T-helper 1 cell treated with Interleukin-12 subunit alpha and Interleukin-12 subunit beta and Interleukin-4 antibody, amounts not matched to agents 30 μg/mL and 1 μg/mL, for 36 hours (primary cell): ENCODE data around the gene SYMPK.
"Not testable (repeated sequence)": the region's sequence is repeated elsewhere in the genome, so short reads cannot be mapped to it uniquely, and the experiment has no call there.

Source experiments
- H3K27ac Mint-ChIP-seq: one replicate; pipeline ENCODE4 v1.8.0; 2021; ENCODE audit warnings: mild to moderate bottlenecking, mixed read lengths
- H3K27me3 Mint-ChIP-seq: one replicate; pipeline ENCODE4 v1.8.0; 2021; ENCODE audit warnings: low read depth, mixed read lengths
- H3K36me3 Mint-ChIP-seq: one replicate; pipeline ENCODE4 v1.8.0; 2021; ENCODE audit warnings: low read depth, mixed read lengths
- H3K4me1 Mint-ChIP-seq: one replicate; pipeline ENCODE4 v1.8.0; 2021; ENCODE audit warnings: low read depth, mixed read lengths
- H3K4me3 Mint-ChIP-seq: one replicate; pipeline ENCODE4 v1.8.0; 2021; ENCODE audit warnings: mild to moderate bottlenecking, moderate library complexity, mixed read lengths
- H3K9me3 Mint-ChIP-seq: one replicate; pipeline ENCODE4 v1.8.0; 2021; ENCODE audit warnings: mixed read lengths

SYMPK gene

DNA sequence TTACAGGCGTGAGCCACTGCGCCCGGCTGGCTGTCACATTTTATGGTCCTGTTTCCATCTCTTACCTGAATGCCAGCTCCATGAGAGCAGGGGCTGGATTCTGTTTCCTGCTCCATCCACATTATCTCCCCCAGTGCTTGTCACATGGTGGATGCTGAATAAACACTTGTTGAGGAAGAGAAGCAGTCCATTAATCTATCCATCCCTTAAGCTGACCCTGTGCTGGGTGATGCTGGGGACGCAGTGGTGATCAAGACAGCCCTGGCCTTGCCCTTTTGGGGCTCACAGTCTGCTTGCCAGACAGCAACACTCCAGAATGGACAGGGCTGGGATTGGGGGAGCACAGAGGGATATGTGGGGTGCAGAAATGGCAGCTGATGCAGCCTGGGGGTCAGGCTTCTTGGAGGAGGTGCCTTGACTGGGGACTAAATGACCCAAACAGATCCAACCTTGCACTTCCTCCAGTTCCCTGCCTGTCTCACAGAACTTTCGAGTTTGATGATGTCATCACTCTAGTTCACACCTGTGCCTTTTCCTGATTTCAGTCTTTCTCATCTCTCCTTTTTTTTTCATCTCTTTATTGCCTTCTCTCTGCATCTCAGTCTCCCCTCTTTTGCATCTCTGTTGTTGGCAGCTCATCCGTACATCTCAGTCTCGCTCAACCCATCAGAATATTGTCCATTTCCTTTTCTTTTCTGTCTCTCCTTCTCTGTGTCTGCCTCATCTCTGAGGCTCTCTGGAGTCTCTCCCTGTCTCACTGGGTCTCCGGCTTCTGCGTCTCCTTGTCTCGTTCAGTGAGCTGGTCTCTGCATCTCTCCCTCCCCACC, 18.3 kb upstream of the SYMPK start:
- Mint-ChIP-seq H3K4me1 (peaks cover 29% of the 10 kb centered on the region), H3K27me3 (peaks cover 4% of the 10 kb centered on the region), H3K27ac (peak overlapping the region; percentile 52), H3K9me3 (no peaks in the 10 kb centered on the region), H3K36me3 (peaks cover 2% of the 10 kb centered on the region), H3K4me3 (peak overlapping the region; percentile 31)

DNA sequence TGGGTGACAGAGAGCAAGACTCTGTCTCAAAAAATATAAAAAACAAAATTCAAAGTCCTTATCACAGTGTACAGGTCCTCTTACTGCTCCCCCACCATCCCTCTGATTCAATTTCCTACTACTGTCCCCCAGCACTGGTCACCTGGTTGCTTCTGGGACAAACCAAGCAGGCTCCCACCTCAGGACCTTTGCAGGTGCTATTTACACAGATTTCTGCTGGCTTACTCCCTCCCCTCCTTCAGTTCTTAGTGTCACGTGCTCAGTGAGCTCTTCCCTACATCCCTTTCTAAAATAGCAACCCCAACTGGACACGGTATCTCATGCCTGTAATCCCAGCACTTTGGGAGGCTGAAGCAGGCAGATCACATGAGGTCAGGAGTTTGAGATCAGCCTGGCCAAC, 17.0 kb upstream of the SYMPK start:
- H3K9me3 Mint-ChIP-seq, result no peaks in the 10 kb centered on the region
- H3K27me3 Mint-ChIP-seq, result peaks cover 12% of the 10 kb centered on the region
- no peak overlapping the region for H3K27ac Mint-ChIP-seq
- H3K4me3 Mint-ChIP-seq, result no peak overlapping the region
- peaks cover 2% of the 10 kb centered on the region for H3K36me3 Mint-ChIP-seq
- H3K4me1 Mint-ChIP-seq, result peaks cover 29% of the 10 kb centered on the region

DNA sequence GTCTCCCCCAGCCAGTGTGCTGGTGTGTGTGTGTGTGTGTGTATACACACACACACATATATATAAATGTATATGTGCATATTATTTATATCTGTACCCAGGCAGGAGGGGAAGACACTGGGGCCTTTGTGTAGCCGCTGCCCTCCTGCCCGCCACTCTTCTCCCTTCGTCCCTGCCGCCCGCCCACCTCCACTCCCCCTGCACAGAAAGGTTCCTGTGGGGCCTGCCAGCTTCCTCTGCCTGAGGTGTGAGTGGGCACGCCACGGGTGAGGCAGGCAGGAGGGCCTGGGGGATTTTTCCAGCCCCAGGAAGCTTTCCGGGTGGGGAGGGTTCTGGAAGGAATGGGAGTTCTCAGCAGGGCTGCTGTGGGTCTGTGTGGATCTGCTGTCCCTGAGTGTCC, 16.1 kb upstream of the SYMPK start:
- H3K4me1 Mint-ChIP-seq, result peaks cover 29% of the 10 kb centered on the region
- H3K27ac Mint-ChIP-seq, result no peak overlapping the region
- H3K36me3 Mint-ChIP-seq, result peaks cover 2% of the 10 kb centered on the region
- H3K27me3 Mint-ChIP-seq, result peaks cover 17% of the 10 kb centered on the region
- no peak overlapping the region for H3K4me3 Mint-ChIP-seq
- H3K9me3 Mint-ChIP-seq, result no peaks in the 10 kb centered on the region

DNA sequence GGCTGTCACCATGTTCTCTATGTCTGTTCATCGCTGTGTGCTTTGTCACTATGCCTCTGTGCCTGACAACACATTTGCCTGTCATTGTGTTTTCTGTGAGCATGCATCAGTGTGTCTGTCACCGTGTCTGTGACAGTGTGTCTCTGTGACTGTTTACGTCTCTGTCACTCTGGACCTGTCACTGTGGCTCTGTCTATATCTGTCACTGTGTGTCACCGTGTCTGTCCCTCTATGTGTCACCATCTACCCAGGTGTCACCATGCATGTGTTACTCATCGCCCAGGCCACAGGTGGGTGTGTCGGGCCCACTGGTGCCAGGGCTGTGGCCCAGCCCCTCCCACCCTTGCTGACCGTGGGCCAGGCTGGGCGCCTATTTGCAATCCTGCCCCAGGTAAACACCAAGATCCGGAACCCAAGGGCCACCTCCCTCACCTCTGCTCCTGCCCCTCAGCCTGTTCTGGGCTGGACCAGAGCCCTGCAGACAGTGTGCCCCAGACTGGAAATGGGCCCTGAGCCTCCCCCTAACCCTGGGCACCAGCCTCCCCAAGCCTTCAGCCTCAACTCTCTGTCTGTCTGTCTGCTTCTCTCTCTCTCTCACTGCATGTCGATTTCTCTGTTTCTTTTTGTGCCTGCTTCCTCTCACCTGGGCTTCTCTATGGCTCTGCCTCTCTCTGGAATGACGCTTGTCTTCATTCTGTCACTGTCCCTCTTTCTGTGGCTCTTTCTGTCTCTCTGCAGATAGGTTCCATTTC, 15.3 kb upstream of the SYMPK start:
- Mint-ChIP-seq H3K4me1 (peaks cover 26% of the 10 kb centered on the region), H3K27me3 (peaks cover 17% of the 10 kb centered on the region)

DNA sequence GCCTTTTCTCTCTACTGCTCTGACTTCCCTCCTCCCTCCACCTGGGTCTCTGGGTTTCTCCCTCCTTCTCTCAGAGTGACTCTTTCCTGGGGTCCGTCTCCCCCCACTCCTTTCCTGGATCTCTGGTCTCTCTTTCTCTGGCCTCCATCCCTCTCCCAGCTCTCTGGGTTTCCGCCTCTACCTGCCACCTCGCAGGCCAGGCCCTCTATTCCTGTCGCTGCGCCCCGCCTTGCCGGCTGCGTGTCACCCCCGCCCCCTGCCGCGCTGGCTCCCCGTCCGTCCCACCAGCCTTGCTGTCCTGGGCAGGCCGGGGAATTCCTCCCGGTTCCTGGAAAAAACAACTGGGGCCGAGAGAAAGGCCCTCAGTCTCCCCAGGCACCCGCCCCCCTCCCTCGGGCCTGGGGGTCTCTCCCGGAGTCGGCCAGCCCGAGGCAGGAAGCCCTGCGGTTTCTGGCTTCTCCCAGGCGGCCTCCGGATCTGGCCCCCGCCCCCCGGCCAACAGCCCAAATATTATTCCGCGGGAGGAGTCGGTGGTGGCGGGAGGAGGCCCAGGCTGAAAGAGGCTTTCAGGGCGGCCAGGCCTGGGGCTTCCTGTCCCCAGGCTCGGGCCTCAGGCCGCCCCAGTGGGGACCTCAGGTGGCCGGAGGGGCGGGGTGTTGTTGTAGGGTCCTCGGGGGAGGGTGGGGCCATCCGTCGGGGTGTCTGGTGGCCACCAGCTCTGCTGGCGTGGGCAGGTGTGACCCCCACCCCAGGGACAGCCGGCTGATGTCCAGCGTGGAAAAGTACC, 13.7 kb upstream of the SYMPK start:
- H3K4me1 Mint-ChIP-seq, result peaks cover 20% of the 10 kb centered on the region
- H3K27ac Mint-ChIP-seq, result peak overlapping the region; percentile 5
- no peaks in the 10 kb centered on the region for H3K9me3 Mint-ChIP-seq
- H3K36me3 Mint-ChIP-seq, result no peaks in the 10 kb centered on the region
- peak overlapping the region; percentile 29 for H3K4me3 Mint-ChIP-seq
- peaks cover 17% of the 10 kb centered on the region for H3K27me3 Mint-ChIP-seq

More for the DNA sequence above, 15.3 kb upstream of the SYMPK start:
- no peaks in the 10 kb centered on the region for H3K9me3 Mint-ChIP-seq
- no peak overlapping the region for H3K4me3 Mint-ChIP-seq
- H3K27ac Mint-ChIP-seq, result peak overlapping the region; percentile 2
- peaks cover under 1% of the 10 kb centered on the region for H3K36me3 Mint-ChIP-seq

DNA sequence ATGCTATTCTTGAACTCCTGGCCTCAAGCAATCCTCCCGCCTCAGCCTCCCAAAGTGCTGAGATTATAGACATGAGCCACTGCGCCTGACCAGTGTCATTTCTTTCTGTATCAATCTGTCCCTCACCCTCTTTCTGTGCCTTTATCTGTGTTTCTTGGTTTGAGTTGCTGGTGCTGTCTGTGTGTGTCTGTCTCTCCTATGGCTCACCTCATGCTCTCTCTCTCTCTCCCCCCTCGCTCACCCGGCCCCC, 13.1 kb upstream of the SYMPK start:
- Mint-ChIP-seq H3K36me3 (no peaks in the 10 kb centered on the region), H3K9me3 (no peaks in the 10 kb centered on the region), H3K4me3 (peak overlapping the region; percentile 29), H3K27me3 (peaks cover 16% of the 10 kb centered on the region), H3K27ac (peak overlapping the region; percentile 5), H3K4me1 (peaks cover 15% of the 10 kb centered on the region)

DNA sequence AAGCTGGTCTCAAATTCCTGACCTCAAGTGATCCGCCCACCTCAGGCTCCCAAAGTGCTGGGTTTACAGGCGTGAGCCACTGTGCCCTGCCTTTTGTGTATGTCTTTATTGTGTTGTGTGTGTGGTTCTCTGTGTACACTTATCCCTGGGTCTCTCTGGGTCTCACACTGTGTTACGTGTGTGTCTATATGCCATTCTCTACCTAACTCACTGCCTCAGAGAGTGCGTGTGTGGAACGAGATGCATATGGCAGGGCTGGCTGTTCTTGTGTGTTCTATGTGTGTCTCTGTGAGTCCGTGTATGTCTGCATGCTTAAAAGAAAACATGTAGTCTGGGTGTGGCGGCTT, 11.6 kb upstream of the SYMPK start:
- Mint-ChIP-seq H3K9me3 (no peaks in the 10 kb centered on the region), H3K27me3 (peaks cover 14% of the 10 kb centered on the region), H3K4me3 (no peak overlapping the region), H3K36me3 (no peaks in the 10 kb centered on the region), H3K4me1 (peaks cover 14% of the 10 kb centered on the region), H3K27ac (no peak overlapping the region)

DNA sequence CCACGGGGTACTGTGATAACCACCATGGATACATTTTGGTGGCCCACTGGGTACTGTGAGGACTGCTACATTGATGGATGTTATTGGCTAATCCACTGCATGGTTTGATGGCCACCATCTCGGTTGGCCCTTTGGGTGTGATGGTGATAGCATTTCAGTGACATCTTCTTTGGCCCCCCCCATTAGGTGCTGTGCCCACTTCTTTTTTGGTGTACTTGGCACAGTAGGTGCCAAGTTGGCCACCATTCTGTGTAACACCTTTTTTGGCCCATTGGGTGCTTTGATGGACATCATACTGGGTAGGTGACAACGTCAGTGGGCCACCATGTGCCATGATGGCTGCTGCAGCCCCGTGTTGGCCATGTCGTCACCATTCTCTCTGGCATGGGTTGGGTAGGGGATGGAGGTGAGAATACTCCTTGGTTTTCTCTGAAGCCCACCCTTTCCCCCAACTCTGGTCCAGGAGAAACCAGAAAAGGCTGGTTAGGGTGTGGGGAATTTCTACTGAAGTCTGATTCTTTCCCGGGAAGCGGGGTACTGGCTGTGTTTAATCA, 10.3 kb upstream of the SYMPK start:
- no peak overlapping the region for H3K27ac Mint-ChIP-seq
- H3K27me3 Mint-ChIP-seq, result peaks cover 14% of the 10 kb centered on the region
- peaks cover 11% of the 10 kb centered on the region for H3K4me1 Mint-ChIP-seq
- no peak overlapping the region for H3K4me3 Mint-ChIP-seq
- H3K36me3 Mint-ChIP-seq, result no peaks in the 10 kb centered on the region
- no peaks in the 10 kb centered on the region for H3K9me3 Mint-ChIP-seq

DNA sequence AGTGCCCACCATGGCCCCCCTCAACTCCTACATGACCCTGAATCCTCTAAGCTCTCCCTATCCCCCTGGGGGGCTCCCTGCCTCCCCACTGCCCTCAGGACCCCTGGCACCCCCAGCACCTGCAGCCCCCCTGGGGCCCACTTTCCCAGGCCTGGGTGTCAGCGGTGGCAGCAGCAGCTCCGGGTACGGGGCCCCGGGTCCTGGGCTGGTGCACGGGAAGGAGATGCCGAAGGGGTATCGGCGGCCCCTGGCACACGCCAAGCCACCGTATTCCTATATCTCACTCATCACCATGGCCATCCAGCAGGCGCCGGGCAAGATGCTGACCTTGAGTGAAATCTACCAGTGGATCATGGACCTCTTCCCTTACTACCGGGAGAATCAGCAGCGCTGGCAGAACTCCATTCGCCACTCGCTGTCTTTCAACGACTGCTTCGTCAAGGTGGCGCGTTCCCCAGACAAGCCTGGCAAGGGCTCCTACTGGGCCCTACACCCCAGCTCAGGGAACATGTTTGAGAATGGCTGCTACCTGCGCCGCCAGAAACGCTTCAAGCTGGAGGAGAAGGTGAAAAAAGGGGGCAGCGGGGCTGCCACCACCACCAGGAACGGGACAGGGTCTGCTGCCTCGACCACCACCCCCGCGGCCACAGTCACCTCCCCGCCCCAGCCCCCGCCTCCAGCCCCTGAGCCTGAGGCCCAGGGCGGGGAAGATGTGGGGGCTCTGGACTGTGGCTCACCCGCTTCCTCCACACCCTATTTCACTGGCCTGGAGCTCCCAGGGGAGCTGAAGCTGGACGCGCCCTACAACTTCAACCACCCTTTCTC, 9.4 kb upstream of the SYMPK start:
- no peaks in the 10 kb centered on the region for H3K36me3 Mint-ChIP-seq
- no peak overlapping the region for H3K4me3 Mint-ChIP-seq
- no peaks in the 10 kb centered on the region for H3K9me3 Mint-ChIP-seq
- no peak overlapping the region for H3K27ac Mint-ChIP-seq
- H3K4me1 Mint-ChIP-seq, result peaks cover 7% of the 10 kb centered on the region
- H3K27me3 Mint-ChIP-seq, result peaks cover 20% of the 10 kb centered on the region

DNA sequence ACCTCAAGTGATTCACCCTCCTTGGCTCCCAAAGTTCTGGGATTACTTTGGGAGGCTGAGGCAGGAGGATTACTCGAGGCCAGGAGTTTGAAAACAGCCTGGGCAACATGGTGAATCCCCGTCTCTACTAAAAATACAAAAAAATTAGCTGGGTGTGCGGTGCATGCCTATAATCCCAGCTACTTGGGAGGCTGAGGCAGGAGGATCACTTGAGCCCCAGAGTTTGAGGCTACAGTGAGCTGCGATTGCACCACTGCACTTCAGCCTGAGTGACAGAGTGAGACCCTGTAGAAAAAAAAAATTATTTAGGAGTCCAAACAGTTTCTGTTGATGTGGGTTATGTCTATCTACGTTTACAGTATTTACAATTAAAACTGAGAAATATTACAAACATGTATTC, 7.9 kb upstream of the SYMPK start:
- Mint-ChIP-seq H3K27me3 (peaks cover 29% of the 10 kb centered on the region), H3K9me3 (no peaks in the 10 kb centered on the region), H3K36me3 (no peaks in the 10 kb centered on the region)

DNA sequence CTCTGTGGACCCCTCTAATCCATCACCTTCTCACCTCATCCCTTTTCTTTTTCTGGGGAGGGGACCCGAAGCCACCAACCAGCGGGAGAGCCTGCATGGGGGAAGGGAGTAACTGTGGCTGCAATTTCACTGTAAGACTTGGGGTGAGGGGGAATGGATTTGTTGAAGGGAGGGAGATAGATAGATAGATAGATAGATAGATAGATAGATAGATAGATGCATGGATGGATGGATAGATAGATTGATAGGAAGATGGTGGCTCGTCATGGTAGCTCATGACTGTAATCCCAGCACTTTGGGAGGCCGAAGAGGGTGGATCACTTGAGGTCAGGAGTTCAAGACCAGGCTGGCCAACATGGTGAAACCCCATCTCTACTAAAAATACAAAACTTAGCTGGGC, 4.3 kb upstream of the SYMPK start:
- not testable (repeated sequence) for H3K4me3 Mint-ChIP-seq, H3K9me3 Mint-ChIP-seq, H3K36me3 Mint-ChIP-seq
- peak overlapping the region; percentile 8 for H3K27ac Mint-ChIP-seq
- peaks cover 50% of the 10 kb centered on the region for H3K27me3 Mint-ChIP-seq
- H3K4me1 Mint-ChIP-seq, result peaks cover 11% of the 10 kb centered on the region

More for the DNA sequence above, 7.9 kb upstream of the SYMPK start:
- no peaks in the 10 kb centered on the region for H3K4me1 Mint-ChIP-seq
- H3K27ac Mint-ChIP-seq, result no peak overlapping the region
- H3K4me3 Mint-ChIP-seq, result no peak overlapping the region

DNA sequence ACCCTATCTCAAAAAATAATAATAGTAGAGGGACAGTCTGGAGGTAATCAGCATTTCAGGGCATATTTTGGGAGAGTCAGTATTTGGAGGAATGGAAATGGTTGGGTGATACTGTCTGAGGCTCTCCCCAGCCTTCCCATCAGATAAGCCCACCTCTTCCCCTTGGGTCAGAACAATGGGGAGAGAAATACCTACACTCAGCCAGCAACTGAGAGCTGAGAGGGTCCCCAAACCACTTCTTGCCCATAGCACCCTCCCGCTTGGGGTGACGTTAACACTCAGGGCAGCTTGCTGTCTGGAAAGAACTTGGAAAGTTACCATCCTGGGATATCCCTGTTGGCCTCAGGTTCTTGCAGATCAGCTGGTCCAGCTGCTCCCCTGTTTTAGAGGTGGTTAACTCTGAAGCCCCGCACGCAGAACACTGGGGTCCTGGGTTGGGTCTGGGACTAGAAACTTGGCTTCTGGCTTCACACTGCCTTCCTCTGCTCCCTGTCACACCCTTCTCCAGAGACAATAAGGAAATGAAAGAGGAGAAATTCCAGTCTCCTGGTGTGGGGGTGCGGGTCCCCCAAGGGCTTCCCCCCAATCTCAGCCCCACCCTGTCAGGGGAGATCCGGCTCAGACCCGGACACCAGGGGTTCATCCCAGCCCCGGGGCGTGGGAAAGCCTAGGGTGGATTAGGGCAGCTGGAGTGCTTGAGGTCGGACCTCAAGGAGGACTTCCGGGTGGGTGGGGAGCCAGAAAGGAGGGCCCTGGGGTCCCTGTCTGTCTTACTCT, 3.6 kb upstream of the SYMPK start:
- no peak overlapping the region for H3K4me3 Mint-ChIP-seq
- no peaks in the 10 kb centered on the region for H3K9me3 Mint-ChIP-seq
- H3K27me3 Mint-ChIP-seq, result peaks cover 50% of the 10 kb centered on the region
- H3K27ac Mint-ChIP-seq, result no peak overlapping the region
- H3K4me1 Mint-ChIP-seq, result peaks cover 16% of the 10 kb centered on the region
- H3K36me3 Mint-ChIP-seq, result peaks cover 6% of the 10 kb centered on the region

DNA sequence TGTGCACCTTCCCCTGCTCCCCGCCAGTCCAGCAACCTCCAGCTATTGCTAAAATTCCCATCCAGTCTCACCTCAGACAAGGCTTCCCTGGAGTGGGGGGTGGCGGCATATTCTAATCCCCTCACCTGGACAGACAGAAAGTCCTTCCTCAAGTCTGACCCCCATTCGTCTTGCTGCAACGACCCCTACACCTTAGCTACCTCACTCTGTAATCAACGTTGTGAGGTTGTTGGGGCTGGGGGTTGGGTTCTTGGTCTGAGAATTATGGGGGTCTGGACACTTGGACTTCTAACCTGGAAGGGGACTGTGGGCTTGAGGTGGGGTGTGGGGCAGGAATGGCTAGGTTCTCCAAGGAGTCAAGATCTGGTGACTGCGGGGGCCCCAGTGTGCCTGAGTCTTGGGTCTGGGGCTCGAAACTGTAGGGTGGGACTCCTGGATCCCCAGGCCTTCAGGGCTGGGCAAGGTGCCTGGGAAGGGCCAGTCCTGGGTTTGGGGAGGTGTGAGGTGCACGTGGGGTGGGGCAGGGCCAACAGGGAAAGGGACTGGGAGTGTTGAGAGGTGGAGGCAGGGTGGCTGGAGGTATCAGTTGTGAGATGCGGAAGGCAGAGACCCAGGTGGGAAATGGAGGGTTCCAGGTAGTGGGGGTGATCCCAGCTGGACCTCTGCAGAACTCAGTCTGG, 2.5 kb upstream of the SYMPK start:
- H3K27me3 Mint-ChIP-seq, result peaks cover 50% of the 10 kb centered on the region
- peaks cover 19% of the 10 kb centered on the region for H3K4me1 Mint-ChIP-seq
- no peak overlapping the region for H3K4me3 Mint-ChIP-seq
- peaks cover 6% of the 10 kb centered on the region for H3K36me3 Mint-ChIP-seq
- no peak overlapping the region for H3K27ac Mint-ChIP-seq
- H3K9me3 Mint-ChIP-seq, result no peaks in the 10 kb centered on the region
